CD14-positive monocyte (primary cell): ENCODE data around the gene MAP3K19. TPM values are rescaled to one million over a fixed set of nuclear protein-coding genes. Genes with fewer than 3 reads are reported as not detected.

Experiments
- DNase-seq, 3 donors: peaks; one replicate each; pipeline ENCODE4 v3.0.0-alpha.2; 2011 to 2022
- H2AFZ ChIP-seq: 2 replicates; pipeline ENCODE4 v1.6.0; 2012; ENCODE audit warnings: mild to moderate bottlenecking, low read depth, low read length, inconsistent platforms; ENCODE audit not compliant: insufficient read depth, poor library complexity, severe bottlenecking
- H3K27ac ChIP-seq, 2 donors: 1 replicate in 1 of 2; 2 replicates in 1 of 2; pipeline ENCODE4 v1.5.1; 2012 to 2013; ENCODE audit warnings: low read length in 2 of 2, control low read depth in 1 of 2, inconsistent platforms in 1 of 2, low read depth in 1 of 2, mild to moderate bottlenecking in 1 of 2
- H3K27me3 ChIP-seq, 2 donors: one replicate each; pipeline versions ENCODE4 v1.6.0 to v1.6.1; 2011 to 2013; ENCODE audit warnings: low read length in 2 of 2; ENCODE audit not compliant: control insufficient read depth in 2 of 2, insufficient read depth in 2 of 2
- H3K36me3 ChIP-seq, 2 donors: replicated peaks in 1 of 2; 1 replicate in 1 of 2; 2 replicates in 1 of 2; pipeline versions ENCODE4 v1.5.1 to v1.6.1; 2012 to 2013; ENCODE audit warnings: low read length in 2 of 2, control low read depth in 1 of 2, inconsistent platforms in 1 of 2, mild to moderate bottlenecking in 1 of 2; ENCODE audit not compliant: insufficient read depth in 2 of 2, control insufficient read depth in 1 of 2
- H3K4me1 ChIP-seq, 2 donors: 1 replicate in 1 of 2; 2 replicates in 1 of 2; pipeline versions ENCODE4 v1.5.1 to v1.6.1; 2012 to 2013; ENCODE audit warnings: low read length in 2 of 2, control low read depth in 1 of 2, inconsistent platforms in 1 of 2, mild to moderate bottlenecking in 1 of 2, moderate library complexity in 1 of 2; ENCODE audit not compliant: insufficient read depth in 2 of 2, control insufficient read depth in 1 of 2
- H3K4me2 ChIP-seq: replicated peaks from 2 replicates; pipeline ENCODE3; 2012; ENCODE audit warnings: low read length, moderate library complexity, mild to moderate bottlenecking; ENCODE audit not compliant: poor library complexity, severe bottlenecking; ENCODE audit errors: extremely low read depth
- H3K4me3 ChIP-seq, 3 experiments: fragments of 200-600 bp in 1 of 3; sonication (generic) in 1 of 3; replicated peaks in 1 of 3; 1 replicate in 2 of 3; 2 replicates in 1 of 3; pipeline ENCODE4 v1.5.1; 2011 to 2013; ENCODE audit warnings: low read length in 3 of 3, mild to moderate bottlenecking in 3 of 3, control low read depth in 2 of 3, low read depth in 2 of 3, inconsistent platforms in 1 of 3, moderate library complexity in 1 of 3
- H3K79me2 ChIP-seq: 2 replicates; pipeline ENCODE4 v1.6.0; 2012; ENCODE audit warnings: mild to moderate bottlenecking, control low read depth, inconsistent platforms, low read length, moderate library complexity; ENCODE audit not compliant: insufficient read depth
- H3K9ac ChIP-seq: 2 replicates; pipeline ENCODE4 v1.6.0; 2017; ENCODE audit warnings: low read length, mild to moderate bottlenecking; ENCODE audit not compliant: insufficient read depth, poor library complexity, severe bottlenecking
- H3K9me3 ChIP-seq, 2 donors: replicated peaks in 1 of 2; 1 replicate in 1 of 2; 2 replicates in 1 of 2; pipeline versions ENCODE4 v1.5.1 to v1.6.1; 2012 to 2013; ENCODE audit warnings: low read length in 2 of 2, control low read depth in 1 of 2; ENCODE audit not compliant: control insufficient read depth in 1 of 2, insufficient read depth in 1 of 2
- H4K20me1 ChIP-seq: 2 replicates; pipeline ENCODE4 v1.6.0; 2012; ENCODE audit warnings: mild to moderate bottlenecking, low read length, control low read depth, moderate library complexity; ENCODE audit not compliant: insufficient read depth
- H3K27ac Mint-ChIP-seq, 7 donors: one replicate each; pipeline ENCODE4 v1.8.0; 2020; ENCODE audit warnings: mild to moderate bottlenecking in 7 of 7, mixed read lengths in 7 of 7, moderate library complexity in 6 of 7, inconsistent platforms in 2 of 7
- H3K27me3 Mint-ChIP-seq, 3 donors: one replicate each; pipeline ENCODE4 v1.8.0; 2021 to 2022; ENCODE audit warnings: low read depth in 3 of 3, mild to moderate bottlenecking in 3 of 3, mixed read lengths in 3 of 3, moderate library complexity in 3 of 3, inconsistent platforms in 1 of 3
- H3K36me3 Mint-ChIP-seq, 2 donors: one replicate each; pipeline ENCODE4 v1.8.0; 2020; ENCODE audit warnings: mixed read lengths in 2 of 2, inconsistent platforms in 1 of 2, mild to moderate bottlenecking in 1 of 2
- H3K4me1 Mint-ChIP-seq: one replicate; pipeline ENCODE4 v1.8.0; 2020; ENCODE audit warnings: mild to moderate bottlenecking, mixed read lengths
- H3K4me3 Mint-ChIP-seq, 2 donors: one replicate each; pipeline ENCODE4 v1.8.0; 2020; ENCODE audit warnings: mild to moderate bottlenecking in 2 of 2, mixed read lengths in 2 of 2, moderate library complexity in 1 of 2
- H3K9me3 Mint-ChIP-seq, 7 donors: one replicate each; pipeline ENCODE4 v1.8.0; 2020 to 2022; ENCODE audit warnings: mixed read lengths in 7 of 7, mild to moderate bottlenecking in 6 of 7, moderate library complexity in 6 of 7, inconsistent platforms in 2 of 7
- CTCF ChIP-seq: fragments of 200-600 bp; IDR thresholded peaks from one replicate; pipeline ENCODE4 v1.8.0; 2022; ENCODE audit warnings: antibody characterized with exemption, mild to moderate bottlenecking
- WGBS: methylation state at CpG from one replicate; pipeline ENCODE4 v1.1.5; 2013; ENCODE audit warnings: missing lambda C conversion rate; ENCODE audit not compliant: insufficient coverage; 5-methylcytosine and 5-hydroxymethylcytosine counted together
- intact Hi-C, 2 donors: fragments of 100-400 bp; cut with micrococcal nuclease; formaldehyde crosslinking; loops; one replicate each; pipeline versions ENCODE4 v1.15.0 to v1.15.1; 2023
- polyA plus RNA-seq, 3 donors: library from polyadenylated mRNA; depleted of rRNA in 1 of 3; unstranded in 2 of 3; stranded (reverse) in 1 of 3; fragments of 300-500 nt in 2 of 3; fragments of >200 nt in 1 of 3; fragmentation: Illumina TruSeq in 2 of 3; gene quantifications; 1 replicate in 2 of 3; 2 replicates in 1 of 3; pipeline ENCODE4 v1.2.3, GENCODE V29; 2012 to 2021

The MAP3K19 gene
- polyA plus RNA-seq, 3 donors: not detected

- WGBS: 25% methylated on average over 2 of the region's 3 CpGs
- peaks cover 0 to 1% (median 0%) of the 10 kb centered on the region in 3 donors for H3K27me3 Mint-ChIP-seq
- no peak for TF ChIP-seq CTCF
- no peak overlapping the region for H3K4me3 Mint-ChIP-seq
- H3K36me3 ChIP-seq: no peaks in the 10 kb centered on the region
- no peak overlapping the region for H3K27ac Mint-ChIP-seq
- H3K4me3 ChIP-seq: no peak overlapping the region
- H3K79me2 ChIP-seq: no peaks in the 10 kb centered on the region
- no peaks in the 10 kb centered on the region for H3K36me3 Mint-ChIP-seq
- intact Hi-C loops: no loop called here
- peaks cover 18 to 35% (median 25%) of the 10 kb centered on the region in 7 donors for H3K9me3 Mint-ChIP-seq
- peaks cover 3% of the 10 kb centered on the region for H3K4me1 Mint-ChIP-seq
- H3K4me1 ChIP-seq: no peaks in the 10 kb centered on the region
- H2AFZ ChIP-seq: no peak overlapping the region
- H3K9me3 ChIP-seq: peaks cover 16 to 21% of the 10 kb centered on the region in 2 donors
- no peaks in the 10 kb centered on the region for H4K20me1 ChIP-seq
- H3K27ac ChIP-seq: no peak overlapping the region
- no peak overlapping the region for H3K9ac ChIP-seq
- H3K27me3 ChIP-seq: no peaks in the 10 kb centered on the region
- DNase-seq: no peak
- no peak overlapping the region for H3K4me2 ChIP-seq
Observed at GRCh38 chr2:134976074-134976702, 71.1 kb downstream of the MAP3K19 start.

- no peak for TF ChIP-seq CTCF
- Mint-ChIP-seq H3K36me3 (no peaks in the 10 kb centered on the region), H3K27me3 (peaks cover 0 to 1% (median 0%) of the 10 kb centered on the region in 3 donors), H3K27ac (no peak overlapping the region), H3K4me1 (peaks cover 3% of the 10 kb centered on the region), H3K9me3 (peaks cover 21 to 41% (median 29%) of the 10 kb centered on the region in 7 donors), H3K4me3 (no peak overlapping the region)
- 94% methylated on average over 5 of the region's 6 CpGs for WGBS
- no peaks in the 10 kb centered on the region for H4K20me1 ChIP-seq
- H3K36me3 ChIP-seq: no peaks in the 10 kb centered on the region
- DNase-seq: no peak
- H3K9me3 ChIP-seq: peaks cover 16 to 21% of the 10 kb centered on the region in 2 donors
- no peaks in the 10 kb centered on the region for H3K4me1 ChIP-seq
- intact Hi-C loops: no loop called here
- H3K27me3 ChIP-seq: no peaks in the 10 kb centered on the region
- no peak overlapping the region for H2AFZ ChIP-seq
- H3K4me2 ChIP-seq: no peak overlapping the region
- no peak overlapping the region for H3K9ac ChIP-seq
- no peaks in the 10 kb centered on the region for H3K79me2 ChIP-seq
- no peak overlapping the region for H3K27ac ChIP-seq
- H3K4me3 ChIP-seq: no peak overlapping the region
Observed at GRCh38 chr2:134975281-134976009, 71.8 kb downstream of the MAP3K19 start.
